Measurements from ENCODE around the gene CDH23.
A peak's percentile ranks its signal among the peaks of the same experiment; 100 is the strongest.

The CDH23 gene

DNA sequence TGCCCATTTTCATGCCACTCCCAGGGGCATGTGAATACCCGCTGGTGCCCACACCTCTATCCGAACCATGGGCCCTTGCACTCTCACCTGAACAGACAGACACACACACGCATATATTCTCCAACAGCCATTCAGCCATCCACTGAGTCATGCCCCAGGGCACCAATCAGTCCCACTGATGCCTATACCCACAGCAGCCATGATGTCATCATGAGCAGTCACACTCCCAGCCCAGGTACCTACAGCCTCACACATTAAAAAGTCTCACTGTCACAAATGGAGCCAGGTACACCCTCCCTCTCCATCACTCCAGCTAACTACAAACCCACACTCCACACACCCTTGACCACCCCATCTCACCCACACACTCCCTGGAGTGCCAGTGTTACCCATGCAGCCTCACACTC, 364.4 kb downstream of the CDH23 start:
- no peak overlapping the region for H3K4me3 ChIP-seq (ENCODE audit: low read depth in 1 of 2, low read length in 2 of 2)

DNA sequence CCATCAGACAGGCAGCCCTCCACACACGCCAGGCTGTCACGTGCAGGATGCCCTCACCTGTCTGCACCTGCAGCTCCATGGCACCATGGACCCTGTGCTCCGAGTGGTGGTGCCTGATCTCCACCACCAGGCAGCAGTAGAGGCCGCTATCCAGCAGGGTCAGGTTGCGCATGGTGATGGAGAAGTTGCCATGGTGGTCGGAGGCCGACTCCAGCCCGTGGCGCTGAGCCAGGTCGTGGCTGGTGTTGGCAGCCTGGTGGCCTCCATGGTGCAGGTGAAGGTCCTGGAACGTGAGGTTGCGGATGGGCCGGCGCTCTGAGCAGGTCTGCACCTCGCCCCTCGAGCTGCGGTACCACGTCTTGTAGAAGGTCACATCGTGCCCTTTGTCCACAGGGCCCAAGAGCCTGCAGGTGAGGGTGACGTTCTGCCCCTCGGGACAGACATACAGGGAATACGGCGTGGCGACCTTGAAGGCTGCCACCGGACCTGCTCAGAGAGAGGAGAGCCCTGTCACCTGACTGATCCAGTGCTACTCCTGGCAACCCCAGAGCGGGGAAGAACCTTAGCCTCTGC, 364.9 kb downstream of the CDH23 start:
- Histone ChIP-seq H3K9me3 (ENCODE audit: control insufficient read depth in 1 of 2, low read length in 2 of 2) (no peaks in the 10 kb centered on the region), H3K4me1 (ENCODE audit: control insufficient read depth in 1 of 2, insufficient read depth in 2 of 2, low read length in 2 of 2) (peaks cover 79 to 82% of the 10 kb centered on the region in 2 donors), H3K36me3 (ENCODE audit: control insufficient read depth in 1 of 2, insufficient read depth in 2 of 2, low read length in 2 of 2) (peaks cover 9 to 38% of the 10 kb centered on the region in 2 donors), H3K9ac (ENCODE audit: low read depth in 1 of 2, low read length in 2 of 2) (no peak overlapping the region), H3K27ac (ENCODE audit: low read depth, low read length) (no peak overlapping the region), H3K4me3 (ENCODE audit: low read depth in 1 of 2, low read length in 2 of 2) (no peak overlapping the region), H3K27me3 (ENCODE audit: control insufficient read depth in 1 of 2, insufficient read depth in 2 of 2, low read length in 2 of 2) (no peaks in the 10 kb centered on the region)

More for the DNA sequence above, 364.4 kb downstream of the CDH23 start:
- Histone ChIP-seq H3K9ac (ENCODE audit: low read depth in 1 of 2, low read length in 2 of 2) (no peak overlapping the region), H3K27ac (ENCODE audit: low read depth, low read length) (no peak overlapping the region), H3K9me3 (ENCODE audit: control insufficient read depth in 1 of 2, low read length in 2 of 2) (no peaks in the 10 kb centered on the region), H3K4me1 (ENCODE audit: control insufficient read depth in 1 of 2, insufficient read depth in 2 of 2, low read length in 2 of 2) (peaks cover 79 to 82% of the 10 kb centered on the region in 2 donors), H3K36me3 (ENCODE audit: control insufficient read depth in 1 of 2, insufficient read depth in 2 of 2, low read length in 2 of 2) (peaks cover 9 to 38% of the 10 kb centered on the region in 2 donors), H3K27me3 (ENCODE audit: control insufficient read depth in 1 of 2, insufficient read depth in 2 of 2, low read length in 2 of 2) (no peaks in the 10 kb centered on the region)

DNA sequence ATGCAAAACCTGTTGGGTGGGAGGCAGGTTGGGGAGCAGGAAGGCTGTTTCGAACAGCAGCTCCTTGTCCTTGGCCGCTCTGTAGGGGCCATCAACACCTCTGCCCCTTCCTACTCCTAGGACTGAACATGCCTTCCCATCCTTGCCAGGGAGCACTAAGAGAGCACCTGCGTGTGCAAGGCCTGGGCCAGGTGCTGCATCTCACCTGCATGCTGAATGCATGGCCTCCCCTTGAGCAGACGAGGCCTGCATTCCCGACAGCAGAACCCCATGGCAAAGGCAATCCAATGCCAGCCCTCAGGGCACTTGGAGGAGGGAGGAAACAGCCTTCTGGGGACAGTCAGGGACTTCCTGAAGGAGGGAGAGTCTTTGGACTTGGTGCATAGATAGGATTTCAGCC, 365.6 kb downstream of the CDH23 start:
- H3K9ac ChIP-seq (ENCODE audit: low read depth in 1 of 2, low read length in 2 of 2), result no peak overlapping the region
- no peaks in the 10 kb centered on the region for H3K9me3 ChIP-seq (ENCODE audit: control insufficient read depth in 1 of 2, low read length in 2 of 2)
- H3K4me3 ChIP-seq (ENCODE audit: low read depth in 1 of 2, low read length in 2 of 2), result no peak overlapping the region
- H3K27me3 ChIP-seq (ENCODE audit: control insufficient read depth in 1 of 2, insufficient read depth in 2 of 2, low read length in 2 of 2), result no peaks in the 10 kb centered on the region
- H3K36me3 ChIP-seq (ENCODE audit: control insufficient read depth in 1 of 2, insufficient read depth in 2 of 2, low read length in 2 of 2), result peaks cover 9 to 38% of the 10 kb centered on the region in 2 donors
- peaks cover 79 to 82% of the 10 kb centered on the region in 2 donors for H3K4me1 ChIP-seq (ENCODE audit: control insufficient read depth in 1 of 2, insufficient read depth in 2 of 2, low read length in 2 of 2)
- no peak overlapping the region for H3K27ac ChIP-seq (ENCODE audit: low read depth, low read length)

DNA sequence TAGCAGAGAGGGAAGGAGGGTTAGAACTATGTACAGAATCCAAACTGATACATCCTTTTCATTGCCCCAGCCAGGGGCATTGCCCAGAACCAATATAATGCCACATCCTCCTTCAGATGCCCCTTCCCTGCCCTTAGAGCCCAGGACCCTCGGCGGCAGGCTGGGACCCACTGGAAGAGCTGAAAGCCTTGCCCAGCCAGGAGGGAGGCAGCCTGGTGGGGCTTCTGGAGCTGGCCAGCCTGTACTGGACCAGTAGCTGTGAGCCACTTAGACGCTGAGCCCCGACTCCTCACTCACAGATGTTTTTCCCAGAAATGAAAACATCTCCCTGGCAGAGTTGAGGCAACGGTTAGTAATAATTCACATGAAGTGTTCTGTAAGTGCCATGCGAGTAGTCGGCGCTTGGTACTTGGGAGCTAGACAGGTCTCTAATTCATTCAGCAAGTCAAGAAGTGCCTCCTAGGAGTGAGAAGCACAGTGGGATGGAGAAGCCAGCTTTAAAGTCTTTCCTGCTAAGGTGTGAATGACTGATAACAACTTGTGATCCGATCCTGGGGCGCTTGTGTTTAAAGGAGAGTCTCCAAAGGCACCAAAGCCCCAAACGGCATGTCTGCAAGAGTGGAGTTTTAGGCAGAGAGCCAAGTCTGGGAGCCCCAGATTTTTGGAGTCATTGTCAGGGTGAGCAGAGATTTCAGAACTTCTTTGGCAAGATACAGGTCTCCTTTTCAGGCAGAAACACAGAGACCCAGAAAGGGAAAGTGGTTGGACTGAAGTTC, 366.8 kb downstream of the CDH23 start:
- H3K36me3 ChIP-seq (ENCODE audit: control insufficient read depth in 1 of 2, insufficient read depth in 2 of 2, low read length in 2 of 2), result peaks cover 4 to 32% of the 10 kb centered on the region in 2 donors
- H3K9me3 ChIP-seq (ENCODE audit: control insufficient read depth in 1 of 2, low read length in 2 of 2), result no peaks in the 10 kb centered on the region
- peaks cover 79 to 83% of the 10 kb centered on the region in 2 donors for H3K4me1 ChIP-seq (ENCODE audit: control insufficient read depth in 1 of 2, insufficient read depth in 2 of 2, low read length in 2 of 2)
- no peak overlapping the region for H3K4me3 ChIP-seq (ENCODE audit: low read depth in 1 of 2, low read length in 2 of 2)
- no peak overlapping the region for H3K9ac ChIP-seq (ENCODE audit: low read depth in 1 of 2, low read length in 2 of 2)
- no peak overlapping the region for H3K27ac ChIP-seq (ENCODE audit: low read depth, low read length)
- no peaks in the 10 kb centered on the region for H3K27me3 ChIP-seq (ENCODE audit: control insufficient read depth in 1 of 2, insufficient read depth in 2 of 2, low read length in 2 of 2)

DNA sequence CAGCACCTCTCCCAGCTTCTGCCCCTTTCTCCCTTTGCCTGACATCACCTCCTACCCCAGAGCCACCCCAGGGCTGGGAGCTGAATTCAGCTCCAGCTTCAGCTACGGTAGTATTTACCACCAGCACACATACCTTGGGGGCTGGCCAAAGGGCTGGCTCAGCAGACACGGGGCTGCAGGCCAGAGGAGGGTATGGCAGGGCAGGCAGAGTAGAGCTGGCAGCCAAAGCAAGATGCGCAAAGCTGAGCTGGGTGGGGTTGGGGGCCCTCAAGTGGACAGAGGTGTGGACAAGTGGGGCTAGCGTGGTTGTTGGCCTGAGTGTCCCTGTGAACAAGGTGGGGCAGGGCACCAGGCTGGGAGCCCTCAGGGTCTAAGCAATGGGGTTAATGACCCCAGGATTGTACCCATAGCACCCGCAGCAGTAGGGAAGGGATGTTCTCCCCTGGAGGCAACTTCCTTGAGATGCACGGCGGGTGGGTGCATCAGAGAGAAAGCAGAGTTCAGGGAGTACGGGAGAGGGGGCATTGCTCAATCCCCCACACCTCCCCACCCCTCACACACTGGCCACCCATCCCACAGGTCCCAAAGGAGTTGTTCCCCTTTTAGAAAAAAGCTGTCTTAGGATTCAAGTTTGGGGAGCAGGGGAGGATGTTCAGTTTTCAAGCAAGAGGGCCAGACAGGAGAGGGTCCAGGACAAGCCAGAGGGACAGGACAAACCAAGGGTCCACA, 368.6 kb downstream of the CDH23 start:
- Histone ChIP-seq H3K9ac (ENCODE audit: low read depth in 1 of 2, low read length in 2 of 2) (peak overlapping the region; percentile 11 to 23), H3K9me3 (ENCODE audit: control insufficient read depth in 1 of 2, low read length in 2 of 2) (no peaks in the 10 kb centered on the region), H3K27me3 (ENCODE audit: control insufficient read depth in 1 of 2, insufficient read depth in 2 of 2, low read length in 2 of 2) (no peaks in the 10 kb centered on the region), H3K4me3 (ENCODE audit: low read depth in 1 of 2, low read length in 2 of 2) (no peak overlapping the region), H3K4me1 (ENCODE audit: control insufficient read depth in 1 of 2, insufficient read depth in 2 of 2, low read length in 2 of 2) (peaks cover 90 to 96% of the 10 kb centered on the region in 2 donors), H3K36me3 (ENCODE audit: control insufficient read depth in 1 of 2, insufficient read depth in 2 of 2, low read length in 2 of 2) (peaks cover 10 to 25% of the 10 kb centered on the region in 2 donors), H3K27ac (ENCODE audit: low read depth, low read length) (no peak overlapping the region)

DNA sequence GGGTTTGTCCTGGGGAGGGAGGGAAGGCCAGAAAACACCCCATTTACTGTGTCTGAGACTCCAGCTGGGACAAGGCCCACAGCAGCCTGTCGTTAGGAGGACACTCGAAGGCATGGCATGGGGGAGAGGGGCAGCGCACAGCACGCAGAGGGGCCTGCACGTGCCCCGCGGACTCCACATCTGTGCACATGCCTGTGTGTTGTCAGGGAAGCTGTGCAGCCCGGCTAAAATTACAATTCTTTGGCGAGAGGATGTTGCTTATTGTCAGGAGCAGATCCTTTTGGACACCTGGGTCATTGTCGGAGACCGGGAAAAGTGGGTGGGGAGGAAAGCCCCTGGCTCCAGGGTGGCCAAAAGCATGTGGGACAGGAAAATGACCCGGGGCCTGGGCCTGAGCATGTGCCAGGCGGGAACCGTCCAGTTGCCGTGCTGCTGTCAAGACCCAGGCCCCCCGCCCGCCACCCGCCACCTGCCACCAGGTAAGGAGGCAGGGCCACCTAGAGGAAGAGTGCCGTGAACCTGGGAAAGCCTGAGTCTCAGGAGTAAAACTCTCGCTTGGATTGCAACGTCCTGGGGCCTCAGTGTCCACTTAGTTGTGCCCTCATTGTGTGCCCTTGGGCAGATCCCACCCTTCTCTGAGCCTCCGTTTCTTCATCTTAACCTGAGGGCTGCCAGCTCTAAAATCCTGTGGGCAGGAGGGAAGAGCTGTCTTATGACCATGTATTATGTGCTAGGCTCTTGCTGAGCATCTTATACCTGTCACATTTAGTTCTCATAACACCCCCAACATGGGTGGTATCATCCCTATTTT, 369.4 kb downstream of the CDH23 start:
- Histone ChIP-seq H3K4me1 (ENCODE audit: control insufficient read depth in 1 of 2, insufficient read depth in 2 of 2, low read length in 2 of 2) (peaks cover 90 to 96% of the 10 kb centered on the region in 2 donors), H3K9ac (ENCODE audit: low read depth in 1 of 2, low read length in 2 of 2) (peak overlapping the region; percentile 28 to 65), H3K4me3 (ENCODE audit: low read depth in 1 of 2, low read length in 2 of 2) (peak overlapping the region; percentile 9 to 33)

DNA sequence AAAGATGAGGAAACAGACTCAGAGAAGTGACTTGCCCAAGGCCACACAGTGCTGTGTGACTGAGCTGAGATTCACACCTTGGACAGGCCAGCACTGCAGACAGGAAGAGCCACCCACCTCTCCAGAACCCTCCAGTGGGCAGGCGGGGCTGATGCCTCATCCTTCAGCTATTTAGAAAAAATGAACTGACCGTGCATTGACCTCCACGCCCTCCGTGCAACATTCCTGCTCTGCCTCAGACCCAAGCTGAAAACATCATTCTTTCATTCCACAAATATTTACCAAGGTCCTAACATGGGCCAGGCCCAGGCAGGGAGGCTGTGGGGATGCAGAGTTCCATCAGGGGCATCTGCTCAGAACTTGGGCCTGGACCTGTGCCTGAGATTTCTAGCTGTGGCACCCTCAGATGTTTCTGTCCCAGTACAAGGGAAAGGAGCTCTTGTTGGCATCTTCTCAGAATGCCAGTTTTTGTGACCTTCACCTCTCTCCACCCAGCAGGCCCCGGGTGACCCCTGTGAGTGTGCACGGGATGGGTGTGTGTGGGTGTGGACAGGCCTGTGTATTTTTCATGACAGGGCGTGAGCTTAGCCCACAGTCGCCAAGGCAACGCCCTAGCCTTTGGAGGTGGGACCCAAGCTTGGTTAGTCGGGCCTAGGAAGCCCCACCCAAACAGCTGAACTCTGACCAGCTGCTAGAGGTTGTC, 370.1 kb downstream of the CDH23 start:
- H3K4me1 ChIP-seq (ENCODE audit: control insufficient read depth in 1 of 2, insufficient read depth in 2 of 2, low read length in 2 of 2), result peaks cover 90 to 96% of the 10 kb centered on the region in 2 donors
- peak overlapping the region; percentile 95 for H3K27ac ChIP-seq (ENCODE audit: low read depth, low read length)
- H3K9ac ChIP-seq (ENCODE audit: low read depth in 1 of 2, low read length in 2 of 2), result peak overlapping the region; percentile 28 to 65
- H3K4me3 ChIP-seq (ENCODE audit: low read depth in 1 of 2, low read length in 2 of 2), result peak overlapping the region; percentile 33 to 44
- H3K36me3 ChIP-seq (ENCODE audit: control insufficient read depth in 1 of 2, insufficient read depth in 2 of 2, low read length in 2 of 2), result peaks cover 5 to 9% of the 10 kb centered on the region in 2 donors
- H3K9me3 ChIP-seq (ENCODE audit: control insufficient read depth in 1 of 2, low read length in 2 of 2), result no peaks in the 10 kb centered on the region
- H3K27me3 ChIP-seq (ENCODE audit: control insufficient read depth in 1 of 2, insufficient read depth in 2 of 2, low read length in 2 of 2), result no peaks in the 10 kb centered on the region

More for the DNA sequence above, 369.4 kb downstream of the CDH23 start:
- peaks cover 8 to 17% of the 10 kb centered on the region in 2 donors for H3K36me3 ChIP-seq (ENCODE audit: control insufficient read depth in 1 of 2, insufficient read depth in 2 of 2, low read length in 2 of 2)
- peak overlapping the region; percentile 95 for H3K27ac ChIP-seq (ENCODE audit: low read depth, low read length)
- H3K27me3 ChIP-seq (ENCODE audit: control insufficient read depth in 1 of 2, insufficient read depth in 2 of 2, low read length in 2 of 2), result no peaks in the 10 kb centered on the region
- no peaks in the 10 kb centered on the region for H3K9me3 ChIP-seq (ENCODE audit: control insufficient read depth in 1 of 2, low read length in 2 of 2)

DNA sequence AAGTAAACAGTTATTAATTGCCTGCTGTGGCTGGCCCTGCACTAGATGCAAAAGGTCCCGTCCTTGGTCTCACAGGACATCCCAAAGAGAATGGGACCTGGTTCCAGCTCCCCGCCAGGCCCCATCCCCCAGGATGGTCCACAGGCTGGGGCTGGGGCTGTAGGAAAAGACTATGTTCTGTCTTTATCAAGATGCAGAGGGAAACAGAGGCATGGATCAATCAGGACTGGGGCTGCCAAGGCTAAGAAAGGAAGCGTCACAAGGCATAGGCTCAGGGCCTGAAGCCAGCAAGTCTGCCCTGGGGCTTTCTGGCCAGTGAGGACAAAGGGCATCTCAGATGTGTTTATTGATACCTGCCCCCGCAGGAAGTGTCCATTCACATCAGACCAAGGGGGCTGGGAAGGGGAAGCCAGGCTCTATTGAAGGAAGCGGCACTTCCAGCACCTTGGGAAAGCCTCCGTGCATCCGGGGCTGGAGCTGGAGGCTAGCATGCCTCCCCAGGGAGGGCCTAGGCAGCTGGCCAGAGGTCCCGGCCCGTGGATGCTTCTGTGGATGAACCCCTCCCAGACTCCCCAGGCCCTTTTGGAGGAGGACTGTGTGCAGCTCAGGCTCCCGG, 370.8 kb downstream of the CDH23 start:
- peak overlapping the region; percentile 33 to 44 for H3K4me3 ChIP-seq (ENCODE audit: low read depth in 1 of 2, low read length in 2 of 2)
- H3K4me1 ChIP-seq (ENCODE audit: control insufficient read depth in 1 of 2, insufficient read depth in 2 of 2, low read length in 2 of 2), result peaks cover 89 to 96% of the 10 kb centered on the region in 2 donors
- peaks cover 3 to 5% of the 10 kb centered on the region in 2 donors for H3K36me3 ChIP-seq (ENCODE audit: control insufficient read depth in 1 of 2, insufficient read depth in 2 of 2, low read length in 2 of 2)
- peak overlapping the region; percentile 28 to 65 for H3K9ac ChIP-seq (ENCODE audit: low read depth in 1 of 2, low read length in 2 of 2)
- H3K27ac ChIP-seq (ENCODE audit: low read depth, low read length), result peak overlapping the region; percentile 95
- no peaks in the 10 kb centered on the region for H3K27me3 ChIP-seq (ENCODE audit: control insufficient read depth in 1 of 2, insufficient read depth in 2 of 2, low read length in 2 of 2)
- H3K9me3 ChIP-seq (ENCODE audit: control insufficient read depth in 1 of 2, low read length in 2 of 2), result no peaks in the 10 kb centered on the region

DNA sequence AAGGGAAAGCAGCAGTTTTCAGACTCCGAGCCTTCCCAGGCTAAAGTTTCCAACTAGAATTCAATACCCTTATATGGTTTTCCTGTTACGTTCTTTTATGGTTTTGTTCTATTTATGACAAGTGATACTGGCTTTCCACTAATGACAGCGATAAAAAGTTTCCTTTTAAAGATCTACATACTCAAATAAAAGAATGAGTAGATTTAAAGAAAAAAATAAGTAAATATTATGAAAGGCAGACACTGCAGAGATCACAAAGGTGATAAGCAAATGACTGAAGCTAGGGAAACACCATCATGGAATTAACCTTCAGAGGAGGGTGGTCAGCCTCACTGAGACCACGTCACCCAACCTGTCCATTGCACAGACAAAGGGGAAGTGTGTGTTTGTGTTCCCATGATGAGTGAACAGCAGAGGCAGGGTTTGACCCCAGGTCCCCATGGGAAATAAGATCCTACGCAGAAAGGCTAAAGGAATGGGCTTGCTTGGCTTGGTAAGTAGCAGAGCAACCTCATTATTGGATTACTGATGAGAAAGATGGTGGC, 372.6 kb downstream of the CDH23 start:
- Histone ChIP-seq H3K4me3 (ENCODE audit: low read depth in 1 of 2, low read length in 2 of 2) (peak overlapping the region; percentile 50 to 97), H3K27ac (ENCODE audit: low read depth, low read length) (peak overlapping the region; percentile 95), H3K4me1 (ENCODE audit: control insufficient read depth in 1 of 2, insufficient read depth in 2 of 2, low read length in 2 of 2) (peaks cover 90% of the 10 kb centered on the region in 2 donors), H3K9ac (ENCODE audit: low read depth in 1 of 2, low read length in 2 of 2) (peak overlapping the region; percentile 38 to 98), H3K36me3 (ENCODE audit: control insufficient read depth in 1 of 2, insufficient read depth in 2 of 2, low read length in 2 of 2) (peaks cover 3 to 5% of the 10 kb centered on the region in 2 donors), H3K27me3 (ENCODE audit: control insufficient read depth in 1 of 2, insufficient read depth in 2 of 2, low read length in 2 of 2) (no peaks in the 10 kb centered on the region), H3K9me3 (ENCODE audit: control insufficient read depth in 1 of 2, low read length in 2 of 2) (no peaks in the 10 kb centered on the region)
